HG03354 (cell line): ENCODE data around the gene TXNRD1.
A peak's percentile ranks its signal among the peaks of the same experiment; 100 is the strongest.

Source experiments
- ATAC-seq: cut with Tn5 transposase; IDR thresholded peaks from one replicate; pipeline ENCODE4 v1.9.1; 2021; ENCODE audit warnings: mild to moderate bottlenecking; ENCODE audit not compliant: unreplicated experiment, poor library complexity, severe bottlenecking

TXNRD1 gene

GRCh38 chr12:104340925-104341611, 125.5 kb downstream of the TXNRD1 start:
- no peak for ATAC-seq

- no peak for ATAC-seq
Measured at GRCh38 chr12:104342147-104342546, 126.6 kb downstream of the TXNRD1 start.

GRCh38 chr12:104342635-104343249, 127.2 kb downstream of the TXNRD1 start:
- ATAC-seq, result no peak

DNA sequence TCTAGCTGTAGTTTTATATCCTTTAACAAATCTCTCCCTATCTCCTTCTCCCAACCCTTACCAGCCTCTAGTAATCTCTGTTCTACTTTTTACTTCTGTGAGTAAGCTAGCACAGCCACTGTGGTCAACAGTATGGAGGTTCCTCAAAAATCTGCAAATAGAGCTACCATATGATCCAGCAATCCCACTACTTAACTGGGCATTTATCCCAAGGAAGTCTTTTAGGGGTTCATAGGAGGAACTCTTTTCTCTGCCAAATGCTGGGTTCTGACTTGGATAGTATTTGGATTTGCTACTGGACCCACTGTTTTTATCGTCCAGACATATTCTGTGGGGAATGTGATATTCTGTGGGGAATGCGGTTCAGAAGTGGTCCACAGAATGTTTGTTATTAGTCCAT, 129.1 kb downstream of the TXNRD1 start:
- ATAC-seq, result no peak

DNA sequence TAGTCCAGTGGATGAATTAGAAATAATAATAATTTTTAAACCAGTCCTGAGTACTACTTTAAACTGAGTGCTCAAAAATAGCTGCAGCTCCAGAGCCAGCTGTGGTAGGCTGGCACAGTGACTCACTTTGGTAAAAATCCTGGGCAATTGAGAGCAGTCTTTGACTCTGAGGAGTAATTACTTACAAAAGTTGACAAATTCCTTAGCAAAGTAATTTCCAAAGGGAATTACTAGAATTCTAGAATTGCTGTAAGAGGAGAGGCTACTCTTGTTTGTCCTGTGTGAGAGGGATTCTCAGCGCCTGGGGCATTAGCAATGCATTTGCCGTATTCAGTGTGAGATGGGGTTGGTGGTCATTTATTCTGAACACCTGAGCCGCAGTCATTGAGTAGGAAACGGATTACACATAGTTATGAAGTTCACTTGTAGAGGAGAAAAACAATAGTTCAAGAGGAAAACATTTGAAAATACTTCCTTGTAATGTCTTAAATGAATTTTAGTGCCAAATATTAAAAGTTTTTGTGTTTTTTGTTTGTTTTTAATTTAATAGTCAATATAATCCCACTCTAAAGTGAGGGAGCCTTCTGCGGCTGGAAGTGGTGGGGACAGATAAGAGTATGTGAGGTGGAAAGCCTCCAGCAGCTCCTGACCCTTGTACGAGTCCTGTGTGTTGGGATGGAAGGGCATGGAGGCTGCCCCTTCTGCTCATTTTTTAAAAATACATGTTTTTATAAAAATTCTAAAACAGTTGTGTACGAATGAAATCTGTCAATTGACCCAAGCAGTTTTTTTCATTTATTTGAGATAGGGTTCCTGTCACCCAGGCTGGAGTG, 129.9 kb downstream of the TXNRD1 start:
- ATAC-seq, result no peak

GRCh38 chr12:104347374-104348075, 131.9 kb downstream of the TXNRD1 start:
- ATAC-seq, result no peak

GRCh38 chr12:104348283-104348993, 132.9 kb downstream of the TXNRD1 start:
- ATAC-seq, result no peak

DNA sequence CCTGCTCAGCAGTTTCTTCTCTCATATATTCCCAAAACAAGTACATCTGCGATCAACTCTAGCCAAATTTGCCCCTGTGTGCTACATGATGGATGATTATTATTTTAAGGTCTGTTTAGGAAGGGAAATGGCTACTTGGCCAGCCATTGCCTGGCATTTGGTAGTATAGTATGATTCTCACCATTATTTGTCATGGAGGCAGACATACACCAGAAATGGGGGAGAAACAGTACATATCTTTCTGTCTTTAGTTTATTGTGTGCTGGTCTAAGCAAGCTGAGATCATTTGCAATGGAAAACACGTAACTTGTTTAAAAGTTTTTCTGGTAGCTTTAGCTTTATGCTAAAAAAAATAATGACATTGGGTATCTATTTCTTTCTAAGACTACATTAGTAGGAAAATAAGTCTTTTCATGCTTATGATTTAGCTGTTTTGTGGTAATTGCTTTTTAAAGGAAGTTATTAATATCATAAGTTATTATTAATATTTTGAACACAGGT, 133.5 kb downstream of the TXNRD1 start:
- ATAC-seq, result no peak

- ATAC-seq, result no peak
Measured at GRCh38 chr12:104350211-104351056, 134.9 kb downstream of the TXNRD1 start.

DNA sequence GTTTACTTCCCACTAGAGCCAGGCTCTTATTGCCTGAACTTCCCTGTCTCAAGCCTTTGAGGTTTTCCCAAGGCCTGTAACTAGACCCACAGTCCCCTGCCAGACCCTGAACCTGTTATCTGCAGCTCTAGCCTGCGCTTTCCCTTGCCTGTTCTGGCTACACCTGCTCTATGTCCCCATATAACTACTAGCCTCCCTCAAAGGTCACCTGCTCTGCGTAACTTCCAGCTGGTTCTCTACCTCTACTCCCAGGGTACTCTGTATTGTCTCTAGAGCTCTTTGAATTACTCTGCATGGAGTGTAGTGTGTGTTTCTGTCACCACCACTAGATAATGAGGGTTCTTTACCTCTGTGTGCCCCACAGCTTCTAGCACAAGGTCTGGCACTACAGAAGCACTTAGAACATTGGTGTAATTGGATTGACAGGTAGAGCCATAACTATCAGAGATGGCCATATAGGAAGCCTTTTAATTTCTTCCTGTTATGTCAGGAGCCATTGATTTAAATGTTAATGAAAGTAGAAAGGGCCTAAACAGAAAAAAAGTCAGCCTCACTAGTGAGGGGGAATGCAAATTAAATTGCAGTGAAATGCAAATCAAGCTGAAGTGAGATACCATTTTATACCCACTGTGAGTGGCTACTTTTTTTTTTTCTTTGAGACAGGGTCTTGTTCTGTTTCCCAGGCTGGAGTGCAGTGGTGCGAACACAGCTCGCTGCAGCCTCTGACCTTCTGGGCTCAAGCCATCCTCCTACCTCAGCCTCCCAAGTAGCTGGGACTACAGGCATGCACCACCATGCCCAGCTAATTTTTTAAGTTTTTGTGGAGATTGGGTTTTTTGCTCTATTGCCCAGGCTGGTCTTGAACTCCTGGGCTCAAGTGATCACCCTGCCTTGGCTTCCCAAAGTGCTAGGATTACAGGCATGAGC, 135.7 kb downstream of the TXNRD1 start:
- ATAC-seq, result no peak

GRCh38 chr12:104352106-104352713, 136.6 kb downstream of the TXNRD1 start:
- no peak for ATAC-seq

- ATAC-seq, result peak; percentile 44
Measured at GRCh38 chr12:104353012-104353981, 137.7 kb downstream of the TXNRD1 start.

- no peak for ATAC-seq
Measured at GRCh38 chr12:104354167-104354867, 138.7 kb downstream of the TXNRD1 start.

GRCh38 chr12:104354868-104355570, 139.4 kb downstream of the TXNRD1 start:
- ATAC-seq, result no peak

- ATAC-seq, result no peak
Measured at GRCh38 chr12:104355630-104356029, 140.1 kb downstream of the TXNRD1 start.
